Kidney glomerular epithelial cell (primary cell): ENCODE measurements around the gene SFRP5.
A peak's percentile ranks its signal among the peaks of the same experiment; 100 is the strongest.

Experiments used
- DNase-seq: peaks from one replicate; lab custom pipeline; 2025; lab: John Stamatoyannopoulos, UW

SFRP5 gene

GRCh38 chr10:97771913-97772823 is at the start of gene SFRP5:
Gene SFRP5 (minus strand): TSS chr10:97771999. CDS start chr10:97771833, 166 bp downstream.
- DNase-seq = no peak

- no peak for DNase-seq
Observed at GRCh38 chr10:97820096-97820704, 48.4 kb upstream of the SFRP5 start.

- DNase-seq = no peak
Observed at GRCh38 chr10:97818572-97818971, 46.8 kb upstream of the SFRP5 start.

GRCh38 chr10:97816609-97817008 is 44.8 kb upstream of the SFRP5 start:
- DNase-seq = no peak

GRCh38 chr10:97814996-97815395 is 43.2 kb upstream of the SFRP5 start:
- DNase-seq = no peak

- no peak for DNase-seq
Observed at GRCh38 chr10:97813311-97813710, 41.5 kb upstream of the SFRP5 start.

GRCh38 chr10:97812696-97813095 is 40.9 kb upstream of the SFRP5 start:
- DNase-seq = no peak

- DNase-seq = no peak
Observed at GRCh38 chr10:97811958-97812357, 40.2 kb upstream of the SFRP5 start.

GRCh38 chr10:97810446-97810845 is 38.6 kb upstream of the SFRP5 start:
- DNase-seq = no peak

GRCh38 chr10:97805949-97806348 is 34.1 kb upstream of the SFRP5 start:
- no peak for DNase-seq

- no peak for DNase-seq
Observed at GRCh38 chr10:97805096-97805884, 33.5 kb upstream of the SFRP5 start.

- DNase-seq = no peak
Observed at GRCh38 chr10:97801422-97801821, 29.6 kb upstream of the SFRP5 start.

GRCh38 chr10:97800474-97800873 is 28.7 kb upstream of the SFRP5 start:
- DNase-seq = no peak

- DNase-seq = no peak
Observed at GRCh38 chr10:97798958-97799610, 27.3 kb upstream of the SFRP5 start.

- DNase-seq = no peak
Observed at GRCh38 chr10:97796651-97797050, 24.9 kb upstream of the SFRP5 start.

- no peak for DNase-seq
Observed at GRCh38 chr10:97795886-97796285, 24.1 kb upstream of the SFRP5 start.

GRCh38 chr10:97791824-97792721 is 20.3 kb upstream of the SFRP5 start:
- DNase-seq = peak; percentile 37

GRCh38 chr10:97789770-97790397 is 18.1 kb upstream of the SFRP5 start:
- DNase-seq = no peak

- DNase-seq = peak; percentile 29
Observed at GRCh38 chr10:97788552-97789442, 17.0 kb upstream of the SFRP5 start.
